ENCODE measurements around the gene LRP11.
"Not testable (repeated sequence)": the region's sequence is repeated elsewhere in the genome, so short reads cannot be mapped to it uniquely, and the experiment has no call there.

LRP11 gene

GRCh38 chr6:149867876-149868640, 3.9 kb upstream of the LRP11 start:
- DNase-seq: no peak

- peak; percentile 59 for DNase-seq
Measured at GRCh38 chr6:149864578-149865535, 698 bp upstream of the LRP11 start.

- DNase-seq: peak; percentile 52
Measured at GRCh38 chr6:149862922-149863697, 1.0 kb downstream of the LRP11 start.

- not testable (repeated sequence) for DNase-seq
Measured at GRCh38 chr6:149862424-149862738, 1.8 kb downstream of the LRP11 start.

GRCh38 chr6:149861603-149862423, 2.3 kb downstream of the LRP11 start:
- DNase-seq: no peak

- no peak for DNase-seq
Measured at GRCh38 chr6:149860834-149861602, 3.1 kb downstream of the LRP11 start.

- no peak for DNase-seq
Measured at GRCh38 chr6:149860513-149860833, 3.7 kb downstream of the LRP11 start.

GRCh38 chr6:149859938-149860337, 4.2 kb downstream of the LRP11 start:
- no peak for DNase-seq

- DNase-seq: no peak
Measured at GRCh38 chr6:149859368-149859767, 4.8 kb downstream of the LRP11 start.

- DNase-seq: no peak
Measured at GRCh38 chr6:149857541-149857940, 6.6 kb downstream of the LRP11 start.

GRCh38 chr6:149856256-149856994, 7.7 kb downstream of the LRP11 start:
- DNase-seq: no peak

- DNase-seq: no peak
Measured at GRCh38 chr6:149855741-149856140, 8.4 kb downstream of the LRP11 start.

GRCh38 chr6:149855040-149855654, 9.0 kb downstream of the LRP11 start:
- DNase-seq: no peak

- no peak for DNase-seq
Measured at GRCh38 chr6:149854532-149854931, 9.6 kb downstream of the LRP11 start.

GRCh38 chr6:149854017-149854416, 10.1 kb downstream of the LRP11 start:
- not testable (repeated sequence) for DNase-seq

GRCh38 chr6:149852881-149853280, 11.3 kb downstream of the LRP11 start:
- DNase-seq: peak; percentile 37

- DNase-seq: peak; percentile 24
Measured at GRCh38 chr6:149852180-149852579, 12.0 kb downstream of the LRP11 start.

- DNase-seq: no peak
Measured at GRCh38 chr6:149851461-149852110, 12.6 kb downstream of the LRP11 start.

- DNase-seq: not testable (repeated sequence)
Measured at GRCh38 chr6:149848343-149848742, 15.8 kb downstream of the LRP11 start.

- DNase-seq: no peak
Measured at GRCh38 chr6:149847939-149848267, 16.3 kb downstream of the LRP11 start.

Data from activated CD4-positive, alpha-beta T cell treated with anti-CD3 and anti-CD28 coated beads, Interleukin-2, Interleukin-6, amounts not matched to agents 100 ng/mL and 50 ng/mL, durations not matched to agents 16 hours and 8 hours (primary cell).